Adrenal gland (tissue), 5 donors: ENCODE data around the gene HMCES.

Experiments used
- CTCF ChIP-seq, 6 experiments: fragments of 450-650 bp in 4 of 6; fragments of 200-600 bp in 2 of 6; sonication (generic) in 1 of 6; IDR thresholded peaks; 1 replicate in 5 of 6; 2 replicates in 1 of 6; pipeline versions ENCODE4 v1.5.1 to v1.8.0; 2016 to 2021; ENCODE audit warnings: antibody characterized with exemption in 6 of 6, mild to moderate bottlenecking in 2 of 6, moderate library complexity in 1 of 6
- POLR2A ChIP-seq, 2 donors: fragments of 450-650 bp; IDR thresholded peaks; one replicate each; pipeline ENCODE4 v1.6.1; 2017; ENCODE audit warnings: antibody characterized with exemption in 2 of 2, mild to moderate bottlenecking in 2 of 2, moderate library complexity in 1 of 2
- donor health status: DM: no; HTN: no; CAD: no.

DNA sequence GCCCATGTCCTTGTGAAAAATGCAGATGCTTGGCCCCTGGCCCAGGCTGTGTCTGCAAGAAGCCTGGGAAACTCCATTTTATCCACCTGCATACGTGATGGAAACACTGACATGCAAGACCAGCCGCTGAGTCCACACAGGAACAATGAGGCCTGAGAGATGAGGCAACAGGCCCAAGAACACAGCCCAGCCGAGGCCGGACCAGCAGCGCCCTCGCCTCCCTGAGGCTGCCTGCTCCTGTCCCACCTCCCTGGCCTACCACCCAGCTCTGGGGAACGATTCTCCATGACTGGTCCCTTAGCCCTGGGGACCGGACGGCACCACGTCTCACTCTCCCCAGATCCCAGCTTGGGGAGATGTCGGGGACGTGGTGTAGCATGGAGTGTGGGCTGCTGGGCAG lies 47.5 kb downstream of the HMCES start:
- no peak for TF ChIP-seq CTCF (IDR thresholded peaks at IDR 0.05)
- no peak for TF ChIP-seq POLR2A (IDR thresholded peaks at IDR 0.05)
